ENCODE measurements around the gene CCNF.

CCNF gene

DNA sequence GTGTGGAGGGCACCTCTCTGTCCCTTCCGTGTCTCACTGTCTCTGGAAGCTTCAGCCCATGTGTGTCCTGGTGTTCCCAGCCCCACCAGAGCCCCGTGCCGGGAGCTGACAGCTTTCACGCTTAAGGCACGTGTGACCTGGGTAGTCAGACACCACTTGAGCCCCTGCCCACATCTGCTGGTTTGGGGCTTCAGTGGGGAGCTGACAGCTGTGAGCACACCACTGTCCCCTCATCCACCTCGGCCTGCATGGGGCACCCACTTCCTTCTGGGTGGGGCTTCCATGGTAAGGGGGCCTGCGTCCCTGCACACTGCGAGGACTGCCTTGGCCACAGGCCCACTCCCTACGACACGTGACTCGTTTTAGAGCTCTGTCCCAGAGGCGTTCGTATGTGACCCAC, 28.0 kb downstream of the CCNF start:
- DNase-seq (ENCODE audit: low read depth in 2 of 2): no peak

DNA sequence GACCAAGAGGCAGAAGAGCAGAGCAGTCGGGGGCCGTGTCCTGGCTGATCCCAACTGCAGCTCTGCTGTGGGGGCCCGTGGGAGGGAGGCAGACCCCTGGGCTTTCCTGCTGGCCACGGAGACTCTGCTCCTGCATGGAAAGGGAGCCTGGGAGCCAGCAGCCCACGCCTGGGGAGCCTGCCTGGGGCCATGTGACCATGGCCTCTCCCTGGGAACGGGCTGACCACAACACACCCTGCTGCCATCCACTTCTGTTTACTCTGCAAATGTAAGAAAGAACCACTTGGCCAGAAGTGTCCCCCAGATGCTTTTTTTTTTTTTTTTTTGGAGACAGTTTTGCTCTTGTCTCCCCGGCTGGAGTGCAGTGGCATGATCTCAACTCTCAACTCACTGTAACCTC, 28.7 kb downstream of the CCNF start:
- no peak for DNase-seq (ENCODE audit: low read depth in 2 of 2)

DNA sequence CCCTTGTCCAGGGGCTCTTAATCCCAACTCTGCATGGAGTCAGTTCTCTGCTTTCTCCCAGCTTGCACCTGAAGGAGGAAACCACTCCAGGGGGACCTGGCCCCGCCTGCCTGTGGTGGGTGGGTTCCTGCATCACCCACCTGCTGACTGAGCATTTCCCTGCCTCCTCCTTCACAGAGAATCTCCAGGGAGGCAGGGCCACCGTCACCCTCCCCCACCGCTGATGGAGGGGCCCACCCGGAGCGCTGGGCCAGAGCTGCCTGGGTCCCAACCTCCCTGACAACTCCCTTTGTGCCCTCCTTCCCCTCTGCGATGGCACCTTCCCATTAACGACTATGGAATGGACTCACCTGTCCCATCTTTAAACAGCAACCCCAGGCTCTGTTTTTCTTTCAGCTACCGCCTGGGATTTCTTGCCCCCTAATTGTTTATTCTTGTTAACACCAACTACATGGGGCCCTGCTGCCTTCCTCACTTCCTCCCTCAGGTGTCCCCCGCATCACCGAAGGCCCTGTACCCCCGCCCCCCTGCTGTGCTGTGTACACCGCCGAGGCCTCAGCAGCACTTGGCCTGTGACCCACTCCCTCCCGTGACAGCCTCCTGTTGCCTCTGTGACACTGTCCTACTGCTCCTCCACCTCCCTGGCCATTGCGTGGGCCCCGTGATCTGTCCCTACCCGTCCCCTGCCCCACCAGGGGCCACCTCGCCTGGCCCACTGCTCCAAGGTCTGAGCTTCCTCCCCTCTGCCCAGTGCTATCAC, 29.8 kb downstream of the CCNF start:
- no peak for DNase-seq (ENCODE audit: low read depth in 2 of 2)

DNA sequence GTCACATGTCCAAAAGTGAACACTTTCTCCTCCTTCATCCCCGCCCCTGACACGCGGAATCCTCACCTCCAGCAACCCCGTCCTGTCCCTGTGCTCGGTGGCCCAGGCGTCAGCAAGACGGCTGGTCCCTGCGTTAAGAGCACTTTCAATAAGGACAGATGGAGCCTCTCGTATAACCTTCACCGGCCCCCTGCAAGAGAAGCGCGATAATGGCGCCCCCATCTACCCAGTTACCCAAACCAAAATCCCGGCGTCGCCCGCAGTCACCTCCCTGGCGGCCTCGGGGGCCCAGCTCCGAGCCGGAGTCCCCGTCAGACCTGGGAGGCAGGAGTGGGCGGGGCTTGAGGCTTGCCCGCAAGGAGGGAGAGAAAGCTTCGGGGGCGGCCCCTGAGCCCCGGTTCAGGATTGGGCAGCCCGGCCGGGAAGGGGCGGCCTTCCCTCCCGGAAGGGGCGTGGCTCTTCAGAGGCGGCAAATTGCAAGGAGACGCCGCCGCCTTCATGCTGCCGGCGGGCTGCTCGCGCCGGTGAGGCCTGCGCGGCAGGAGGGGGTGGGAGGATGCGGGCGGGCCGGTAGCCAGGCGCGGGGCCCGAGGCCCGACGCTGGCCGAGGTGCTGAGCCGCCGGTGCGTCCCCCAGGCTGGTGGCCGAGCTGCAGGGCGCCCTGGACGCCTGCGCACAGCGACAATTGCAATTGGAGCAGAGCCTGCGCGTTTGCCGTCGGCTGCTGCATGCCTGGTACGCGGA, 30.6 kb downstream of the CCNF start, which contains the start of gene TEDC2:
TEDC2 (plus strand) TSS at position 463 of the 744 bp plus-strand sequence; CDS start at position 499, 36 bp downstream.
- peak; percentile 97 to 99 for DNase-seq (ENCODE audit: low read depth in 2 of 2)

DNA sequence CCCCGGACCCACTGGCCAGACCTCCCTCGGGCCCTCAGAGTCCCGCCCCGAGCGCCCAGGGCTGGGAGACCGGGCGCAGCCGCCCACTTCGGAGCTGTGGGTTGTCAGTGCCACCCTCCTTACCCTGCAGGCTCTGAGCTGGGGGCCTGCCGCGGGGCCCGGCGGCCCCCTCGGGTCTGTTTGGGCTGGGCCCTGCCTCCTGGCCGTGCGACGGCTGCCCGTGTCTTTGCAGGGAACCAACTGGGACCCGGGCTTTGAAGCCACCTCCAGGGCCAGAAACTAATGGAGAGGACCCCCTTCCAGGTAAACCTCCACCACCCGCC, 31.1 kb downstream of the CCNF start:
- DNase-seq (ENCODE audit: low read depth in 2 of 2): no peak

DNA sequence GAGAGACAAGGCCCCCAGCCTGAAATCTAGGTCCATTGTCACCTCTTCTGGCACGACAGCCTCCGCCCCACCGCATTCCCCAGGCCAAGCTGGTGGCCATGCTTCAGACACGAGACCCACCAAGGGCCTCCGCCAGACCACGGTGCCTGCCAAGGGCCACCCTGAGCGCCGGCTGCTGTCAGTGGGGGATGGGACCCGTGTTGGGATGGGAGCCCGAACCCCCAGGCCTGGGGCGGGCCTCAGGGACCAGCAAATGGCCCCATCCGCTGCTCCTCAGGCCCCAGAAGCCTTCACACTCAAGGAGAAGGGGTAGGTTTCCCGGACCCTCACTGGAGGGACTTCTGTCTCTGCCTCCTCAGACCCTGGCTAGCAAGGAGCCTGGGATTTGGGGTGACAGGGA, 31.7 kb downstream of the CCNF start:
- no peak for DNase-seq (ENCODE audit: low read depth in 2 of 2)

DNA sequence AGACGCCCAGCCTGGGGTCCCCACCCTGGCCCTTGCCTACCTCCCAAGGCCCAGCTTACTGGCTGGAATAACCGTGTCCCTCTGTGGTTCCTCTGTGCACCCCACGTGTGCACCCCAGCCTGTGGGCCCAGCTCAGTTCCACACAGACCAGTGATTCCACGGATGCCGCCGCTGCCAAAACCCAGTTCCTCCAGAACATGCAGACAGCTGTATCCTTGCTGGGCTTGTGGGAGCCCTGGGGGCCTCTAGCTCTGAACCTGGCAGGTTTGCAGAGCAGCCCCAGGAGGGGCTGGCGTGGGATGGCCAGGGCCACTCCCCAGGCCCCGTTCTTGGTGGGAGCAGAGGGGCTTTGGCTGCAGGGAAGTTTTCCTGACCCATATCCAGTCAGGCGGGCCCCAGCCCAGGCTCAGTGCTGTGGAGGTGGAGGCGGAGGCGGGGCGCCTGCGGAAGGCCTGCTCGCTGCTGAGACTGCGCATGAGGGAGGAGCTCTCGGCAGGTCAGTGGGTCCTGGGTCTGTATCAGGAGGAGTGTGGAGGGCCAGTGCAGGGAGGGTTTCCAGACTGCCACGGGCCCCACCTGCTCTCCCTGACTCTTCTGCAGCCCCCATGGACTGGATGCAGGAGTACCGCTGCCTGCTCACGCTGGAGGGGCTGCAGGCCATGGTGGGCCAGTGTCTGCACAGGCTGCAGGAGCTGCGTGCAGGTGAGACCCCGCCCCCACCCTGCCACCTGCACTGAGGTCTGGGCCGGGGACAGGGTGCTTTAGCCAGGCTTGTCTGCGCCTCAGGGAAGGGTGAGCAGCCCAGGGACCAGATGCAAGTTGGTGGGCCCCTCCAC, 33.0 kb downstream of the CCNF start:
- no peak for DNase-seq (ENCODE audit: low read depth in 2 of 2)

- no peak for DNase-seq (ENCODE audit: low read depth in 2 of 2)
Observed at GRCh38 chr16:2464333-2464732, 35.1 kb downstream of the CCNF start.

DNA sequence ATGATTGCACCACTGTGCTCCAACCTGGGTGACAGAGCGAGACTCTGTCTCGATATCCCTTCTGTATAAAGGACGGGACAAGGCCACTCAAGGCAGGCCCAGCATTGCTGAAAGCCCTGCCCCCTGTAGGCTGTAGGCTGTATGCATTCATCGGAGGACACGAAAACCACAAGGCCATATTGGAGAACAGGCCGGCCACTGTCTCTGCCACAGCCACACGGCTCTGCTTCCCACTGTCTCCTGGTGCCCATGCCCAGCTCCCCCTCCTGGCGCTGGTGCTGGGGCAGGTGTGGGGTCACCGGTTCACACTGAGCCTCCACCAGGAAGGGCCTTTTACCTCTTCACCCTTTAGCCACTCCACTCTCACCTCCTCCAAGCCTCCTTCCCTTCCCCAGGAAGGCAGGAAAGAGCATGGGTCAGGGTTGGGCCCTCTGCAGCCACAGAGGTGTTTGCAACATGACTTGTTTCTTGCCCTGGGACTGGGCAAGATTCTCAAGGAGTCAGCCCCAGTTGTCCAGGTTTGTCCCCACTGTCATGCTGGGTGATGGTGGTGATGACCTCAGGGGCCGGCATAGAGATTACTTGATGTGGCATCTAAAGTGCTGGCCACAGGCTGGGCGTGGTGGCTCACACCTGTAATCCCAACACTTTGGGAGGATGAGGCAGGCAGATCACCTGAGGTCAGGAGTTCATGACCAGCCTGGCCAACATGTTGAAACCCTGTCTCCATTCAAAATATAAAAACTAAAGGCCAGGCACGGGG, 36.6 kb downstream of the CCNF start:
- DNase-seq (ENCODE audit: low read depth in 2 of 2): no peak

DNA sequence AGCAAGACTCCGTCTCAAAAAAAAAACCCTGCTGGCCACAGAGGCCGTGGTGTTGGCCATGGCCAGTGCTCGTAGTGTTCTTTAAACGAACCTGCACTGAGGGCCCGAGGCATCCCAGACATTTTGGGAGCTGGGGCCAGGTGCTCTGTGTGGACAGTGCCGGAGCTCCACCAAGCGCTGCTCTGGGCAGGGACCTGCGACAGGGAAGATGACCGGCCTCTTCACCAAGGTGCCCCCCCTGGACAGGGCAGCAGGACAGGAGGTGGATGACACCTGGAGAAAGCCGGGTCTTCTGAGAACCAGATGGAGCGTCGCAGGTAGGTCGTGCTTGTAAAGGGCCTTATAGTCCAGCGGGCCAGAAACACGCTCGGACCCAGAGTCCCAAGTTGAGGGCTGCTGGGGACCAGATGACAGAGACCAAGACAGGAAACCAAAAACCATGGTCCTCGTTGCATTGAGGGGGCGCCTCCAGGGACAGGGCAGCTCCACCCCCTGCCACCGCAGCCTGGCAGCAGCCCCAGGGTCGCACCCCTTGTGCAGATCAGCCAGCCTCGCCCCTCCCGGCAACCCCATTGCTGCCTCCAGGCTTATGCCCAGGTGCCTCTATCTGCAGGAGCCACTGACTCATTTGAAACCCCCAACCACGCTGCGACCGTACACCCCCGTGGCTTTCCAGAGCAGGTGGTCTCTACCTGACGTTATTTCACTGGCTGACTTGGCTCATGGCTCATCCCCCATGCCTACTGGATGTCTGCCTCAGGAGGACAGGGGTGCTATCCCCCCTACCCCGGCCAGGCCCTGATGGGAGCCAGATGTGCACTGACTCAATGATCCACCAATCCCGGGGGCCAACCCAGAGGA, 37.6 kb downstream of the CCNF start:
- DNase-seq (ENCODE audit: low read depth in 2 of 2): no peak

- no peak for DNase-seq (ENCODE audit: low read depth in 2 of 2)
Observed at GRCh38 chr16:2467528-2468232, 38.4 kb downstream of the CCNF start.

- no peak for DNase-seq (ENCODE audit: low read depth in 2 of 2)
Observed at GRCh38 chr16:2468233-2468724, 39.0 kb downstream of the CCNF start.

- DNase-seq (ENCODE audit: low read depth in 2 of 2): no peak
Observed at GRCh38 chr16:2468725-2469398, 39.6 kb downstream of the CCNF start.

GRCh38 chr16:2469399-2470233, 40.4 kb downstream of the CCNF start:
- no peak for DNase-seq (ENCODE audit: low read depth in 2 of 2)

- no peak for DNase-seq (ENCODE audit: low read depth in 2 of 2)
Observed at GRCh38 chr16:2470234-2470601, 41.0 kb downstream of the CCNF start.

DNA sequence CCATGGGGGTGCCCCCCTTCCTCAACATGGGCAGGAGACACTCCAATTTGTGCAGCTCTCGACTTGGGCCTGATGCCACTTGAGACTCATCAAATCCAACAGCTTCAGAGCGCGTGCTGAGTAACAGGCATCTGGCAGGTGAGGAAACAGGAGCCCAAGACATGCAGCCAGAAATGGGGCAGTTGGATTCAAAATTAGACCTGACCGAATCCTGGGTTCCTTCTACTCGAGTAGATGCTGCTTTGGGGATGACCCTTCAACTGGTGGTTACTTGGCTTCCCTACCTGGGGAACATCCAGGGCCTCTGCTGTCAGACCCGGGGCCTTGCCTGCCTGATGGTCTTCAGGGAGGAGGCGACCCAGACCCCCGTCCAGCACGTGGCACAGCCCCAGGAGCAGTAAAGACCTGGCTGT, 41.4 kb downstream of the CCNF start:
- no peak for DNase-seq (ENCODE audit: low read depth in 2 of 2)

DNA sequence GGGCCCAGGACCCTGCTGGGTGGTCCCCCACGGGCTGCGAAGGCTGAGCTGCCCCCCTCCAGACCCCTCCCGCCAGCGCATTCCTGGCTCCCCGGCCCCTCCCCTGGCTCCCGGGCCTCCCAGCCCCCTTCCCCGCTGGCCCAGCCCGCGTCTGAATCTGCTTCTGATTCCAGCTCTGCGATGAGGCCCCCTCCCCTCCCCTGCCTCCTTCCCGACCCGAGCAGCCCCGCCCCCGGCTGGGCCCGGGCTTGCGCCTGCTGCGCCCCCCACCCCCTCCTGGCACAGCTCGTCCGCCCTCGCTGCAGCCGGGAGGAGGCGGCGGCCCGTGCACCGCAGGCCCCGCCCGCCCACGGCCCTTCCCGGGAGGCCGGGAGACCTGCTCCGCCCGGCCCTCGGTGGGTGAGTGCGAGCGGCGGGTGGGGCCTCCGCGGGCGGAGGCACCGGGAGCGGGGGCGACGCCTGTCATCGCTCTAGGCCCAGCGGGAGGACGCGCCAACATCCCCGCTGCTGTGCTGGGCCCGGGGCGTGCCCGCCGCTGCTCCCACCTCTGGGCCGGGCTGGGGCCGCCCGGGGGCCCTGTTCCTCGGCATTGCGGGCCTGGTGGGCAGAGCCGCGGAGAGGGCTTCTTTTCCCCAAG, 41.9 kb downstream of the CCNF start, which contains the start of gene NTN3:
NTN3 (plus strand) TSS at position 282 of the 637 bp plus-strand sequence. CDS start 405 bp downstream, outside the sequence.
- no peak for DNase-seq (ENCODE audit: low read depth in 2 of 2)

All from stimulated activated CD8-positive, alpha-beta memory T cell treated with anti-CD3 and anti-CD28 coated beads, Interleukin-2, amount 100 ng/mL, for 48 hours (primary cell).